ENCODE results near the gene PDGFD.

Gene PDGFD

GRCh38 chr11:103959279-103959942, 204.5 kb downstream of the PDGFD start:
- DNase-seq (ENCODE audit: low read depth), result peak; percentile 84
- TF ChIP-seq, protein P1, sequence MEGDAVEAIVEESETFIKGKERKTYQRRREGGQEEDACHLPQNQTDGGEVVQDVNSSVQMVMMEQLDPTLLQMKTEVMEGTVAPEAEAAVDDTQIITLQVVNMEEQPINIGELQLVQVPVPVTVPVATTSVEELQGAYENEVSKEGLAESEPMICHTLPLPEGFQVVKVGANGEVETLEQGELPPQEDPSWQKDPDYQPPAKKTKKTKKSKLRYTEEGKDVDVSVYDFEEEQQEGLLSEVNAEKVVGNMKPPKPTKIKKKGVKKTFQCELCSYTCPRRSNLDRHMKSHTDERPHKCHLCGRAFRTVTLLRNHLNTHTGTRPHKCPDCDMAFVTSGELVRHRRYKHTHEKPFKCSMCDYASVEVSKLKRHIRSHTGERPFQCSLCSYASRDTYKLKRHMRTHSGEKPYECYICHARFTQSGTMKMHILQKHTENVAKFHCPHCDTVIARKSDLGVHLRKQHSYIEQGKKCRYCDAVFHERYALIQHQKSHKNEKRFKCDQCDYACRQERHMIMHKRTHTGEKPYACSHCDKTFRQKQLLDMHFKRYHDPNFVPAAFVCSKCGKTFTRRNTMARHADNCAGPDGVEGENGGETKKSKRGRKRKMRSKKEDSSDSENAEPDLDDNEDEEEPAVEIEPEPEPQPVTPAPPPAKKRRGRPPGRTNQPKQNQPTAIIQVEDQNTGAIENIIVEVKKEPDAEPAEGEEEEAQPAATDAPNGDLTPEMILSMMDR (IDR thresholded peaks at IDR 0.05; ENCODE audit: low read depth, low read length, missing control alignments), result no peak
- in situ Hi-C loops (cut with HindIII; ENCODE audit: low sequenced_read_pairs), result no loop called here
- no peak overlapping the region for H3K4me3 ChIP-seq (ENCODE audit: low read depth, low read length)

GRCh38 chr11:103958475-103959215, 205.3 kb downstream of the PDGFD start:
- H3K4me3 ChIP-seq (ENCODE audit: low read depth, low read length), result no peak overlapping the region
- TF ChIP-seq, protein P1 (IDR thresholded peaks at IDR 0.05; ENCODE audit: low read depth, low read length, missing control alignments), result no peak
- in situ Hi-C loops (cut with HindIII; ENCODE audit: low sequenced_read_pairs), result no loop called here
- no peak for DNase-seq (ENCODE audit: low read depth)

DNA sequence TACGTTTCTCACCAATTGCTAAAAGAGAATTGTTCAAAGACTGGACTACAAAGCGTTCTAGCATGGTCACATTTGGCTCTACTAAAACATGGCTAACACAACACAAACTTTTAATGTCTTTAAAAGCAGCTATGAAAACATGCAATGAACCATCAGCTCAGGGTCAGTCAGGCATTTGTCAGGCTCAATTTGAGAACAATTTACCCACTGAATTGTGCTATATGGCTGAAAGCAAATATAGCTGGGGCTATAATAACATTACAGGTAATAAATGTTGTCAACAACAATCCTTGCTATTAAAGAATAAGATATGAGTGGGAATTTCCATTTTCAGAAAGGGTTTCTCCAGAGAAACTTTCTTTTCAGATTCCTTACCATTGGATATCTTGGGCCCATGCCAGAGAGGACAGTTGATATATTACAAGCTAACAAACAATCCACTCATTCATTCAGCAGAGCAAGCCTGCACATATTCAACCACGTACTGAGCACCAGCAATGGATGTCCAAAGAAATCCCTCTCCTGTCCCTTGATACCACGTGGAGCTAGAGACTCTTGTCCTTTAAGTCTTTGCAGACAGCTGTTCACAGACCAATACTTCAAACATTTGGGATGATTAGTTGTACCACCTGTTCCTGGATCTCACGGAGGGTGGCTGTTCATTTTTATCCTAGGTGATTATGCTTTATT, 210.0 kb downstream of the PDGFD start:
- in situ Hi-C loops (cut with HindIII; ENCODE audit: low sequenced_read_pairs), result loop anchor here (5.0 kb wide), 1 partner anchor 48 kb away; no protein-coding TSS in a partner anchor
- TF ChIP-seq, protein P1 (IDR thresholded peaks at IDR 0.05; ENCODE audit: low read depth, low read length, missing control alignments), result no peak
- no peak for DNase-seq (ENCODE audit: low read depth)
- H3K4me3 ChIP-seq (ENCODE audit: low read depth, low read length), result no peak overlapping the region

GRCh38 chr11:103949781-103950180, 214.2 kb downstream of the PDGFD start:
- TF ChIP-seq, protein P1 (IDR thresholded peaks at IDR 0.05; ENCODE audit: low read depth, low read length, missing control alignments), result no peak
- no peak overlapping the region for H3K4me3 ChIP-seq (ENCODE audit: low read depth, low read length)
- in situ Hi-C loops (cut with HindIII; ENCODE audit: low sequenced_read_pairs), result loop anchor here (5.0 kb wide), 1 partner anchor 53 kb away; no protein-coding TSS in a partner anchor
- DNase-seq (ENCODE audit: low read depth), result no peak

- TF ChIP-seq, protein P1 (IDR thresholded peaks at IDR 0.05; ENCODE audit: low read depth, low read length, missing control alignments), result no peak
- no peak overlapping the region for H3K4me3 ChIP-seq (ENCODE audit: low read depth, low read length)
- DNase-seq (ENCODE audit: low read depth), result no peak
- in situ Hi-C loops (cut with HindIII; ENCODE audit: low sequenced_read_pairs), result no loop called here
Measured at GRCh38 chr11:103948187-103948763, 215.7 kb downstream of the PDGFD start.

DNA sequence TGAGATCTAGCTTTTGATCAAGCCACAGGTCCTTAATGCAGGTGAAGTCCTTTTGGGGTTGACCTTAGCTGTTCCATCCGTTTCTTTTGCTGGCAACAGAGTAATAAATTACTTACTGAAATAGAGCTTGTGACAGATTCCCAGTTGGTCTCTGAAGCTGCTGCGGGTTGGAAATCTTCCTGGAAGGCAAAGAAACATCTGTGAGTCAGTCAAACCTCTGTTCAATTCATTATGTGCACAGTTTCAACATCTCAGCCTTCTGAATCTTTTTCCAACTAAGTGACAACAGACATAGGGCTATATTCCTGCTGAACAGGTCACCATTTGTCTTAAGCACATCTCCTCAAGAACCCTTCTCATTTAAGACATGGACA, 216.4 kb downstream of the PDGFD start:
- TF ChIP-seq, protein P1 (IDR thresholded peaks at IDR 0.05; ENCODE audit: low read depth, low read length, missing control alignments), result no peak
- DNase-seq (ENCODE audit: low read depth), result no peak

More for the DNA sequence above, 216.4 kb downstream of the PDGFD start:
- H3K4me3 ChIP-seq (ENCODE audit: low read depth, low read length), result no peak overlapping the region
- in situ Hi-C loops (cut with HindIII; ENCODE audit: low sequenced_read_pairs), result no loop called here

Measured in astrocyte of the cerebellum (primary cell).